ENCODE results near the gene POLR1D.

The POLR1D gene

GRCh38 chr13:27621366-27622101, at the start of gene POLR1D:
TSS of gene POLR1D (plus strand) at chr13:27621892. CDS start at chr13:27621984, 92 bp downstream.
- peak; percentile 12 for DNase-seq

GRCh38 chr13:27572234-27572901, 49.3 kb upstream of the POLR1D start:
- DNase-seq, result no peak

- no peak for DNase-seq
Measured at GRCh38 chr13:27573265-27573664, 48.4 kb upstream of the POLR1D start.

- no peak for DNase-seq
Measured at GRCh38 chr13:27574661-27575060, 47.0 kb upstream of the POLR1D start.

GRCh38 chr13:27578121-27579030, 43.3 kb upstream of the POLR1D start:
- no peak for DNase-seq

- DNase-seq, result no peak
Measured at GRCh38 chr13:27583645-27584044, 38.0 kb upstream of the POLR1D start.

- DNase-seq, result no peak
Measured at GRCh38 chr13:27587095-27587746, 34.5 kb upstream of the POLR1D start.

GRCh38 chr13:27588405-27588804, 33.3 kb upstream of the POLR1D start:
- DNase-seq, result no peak

GRCh38 chr13:27592865-27593264, 28.8 kb upstream of the POLR1D start:
- DNase-seq, result no peak

- no peak for DNase-seq
Measured at GRCh38 chr13:27593267-27593666, 28.4 kb upstream of the POLR1D start.

GRCh38 chr13:27595055-27595811, 26.5 kb upstream of the POLR1D start:
- DNase-seq, result no peak

- no peak for DNase-seq
Measured at GRCh38 chr13:27599096-27599495, 22.6 kb upstream of the POLR1D start.

GRCh38 chr13:27599845-27600553, 21.7 kb upstream of the POLR1D start:
- DNase-seq, result peak; percentile 6

- DNase-seq, result no peak
Measured at GRCh38 chr13:27600711-27601110, 21.0 kb upstream of the POLR1D start.

GRCh38 chr13:27601208-27601607, 20.5 kb upstream of the POLR1D start:
- DNase-seq, result no peak

- no peak for DNase-seq
Measured at GRCh38 chr13:27601803-27602202, 19.9 kb upstream of the POLR1D start.

- no peak for DNase-seq
Measured at GRCh38 chr13:27605099-27605498, 16.6 kb upstream of the POLR1D start.

- no peak for DNase-seq
Measured at GRCh38 chr13:27605610-27606200, 16.0 kb upstream of the POLR1D start.

- no peak for DNase-seq
Measured at GRCh38 chr13:27607125-27607524, 14.6 kb upstream of the POLR1D start.

GRCh38 chr13:27613628-27614027, 8.1 kb upstream of the POLR1D start:
- DNase-seq, result no peak

GRCh38 chr13:27617881-27618321, 3.8 kb upstream of the POLR1D start:
- DNase-seq, result no peak
